ENCODE results near the gene TMEM256. TPM values are rescaled to one million over a fixed set of nuclear protein-coding genes. Genes with fewer than 3 reads are reported as not detected.

Gene TMEM256
- total and polyA plus RNA-seq, 2 donors = 109 to 152 TPM

- Histone ChIP-seq H3K27me3 (ENCODE audit: control insufficient read depth in 2 of 2, insufficient read depth in 1 of 2, low read length in 1 of 2) (peaks cover 0 to 8% of the 10 kb centered on the region in 2 donors), H3K9me3 (ENCODE audit: control insufficient read depth in 2 of 2, insufficient read depth in 1 of 2, low read length in 1 of 2) (peaks cover 0 to 2% of the 10 kb centered on the region in 2 donors), H3K27ac (ENCODE audit: low read depth in 1 of 2, low read length in 1 of 2) (peak overlapping the region; percentile 14 to 86), H3K36me3 (ENCODE audit: control insufficient read depth in 2 of 2, insufficient read depth in 2 of 2, low read length in 1 of 2) (peaks cover 3 to 8% of the 10 kb centered on the region in 2 donors), H3K4me3 (ENCODE audit: low read length in 2 of 2) (peak overlapping the region; percentile 64 to 74), H3K4me1 (ENCODE audit: control insufficient read depth in 2 of 2, insufficient read depth in 2 of 2, low read length in 2 of 2) (peaks cover 9 to 16% of the 10 kb centered on the region in 2 donors)
- 11% methylated on average over 48 of the region's 48 CpGs for WGBS
- peak in 4 of 9 donors; percentile 16 to 76 (median 58) for DNase-seq (ENCODE audit: low read depth in 6 of 9, low spot score in 9 of 9)
Measured at GRCh38 chr17:7393613-7394451, 10.1 kb downstream of the TMEM256 start.

GRCh38 chr17:7392696-7393612 lies 10.9 kb downstream of the TMEM256 start:
- H3K27ac ChIP-seq (ENCODE audit: low read depth in 1 of 2, low read length in 1 of 2) = peak overlapping the region in 1 of 2 donors; percentile 47

DNA sequence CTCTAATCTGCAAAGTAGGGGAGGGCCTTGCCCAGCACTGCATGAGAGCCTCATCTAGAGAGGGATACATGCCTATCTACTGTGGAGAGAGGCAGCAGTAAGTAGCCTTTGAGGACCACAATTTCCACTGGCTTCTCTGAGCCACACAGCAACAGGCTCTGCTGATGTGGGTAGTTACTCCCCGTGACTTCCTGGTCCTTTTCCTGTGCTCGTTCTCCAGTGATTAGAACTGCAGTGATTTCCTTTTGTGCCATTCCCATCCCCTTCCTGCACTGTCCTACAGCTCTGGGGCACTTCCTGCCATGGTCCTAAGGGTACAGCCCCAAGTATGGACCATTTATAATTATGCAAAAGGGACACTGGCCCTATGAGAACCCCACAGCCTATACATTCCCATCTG lies 12.6 kb downstream of the TMEM256 start:
- H3K4me1 ChIP-seq (ENCODE audit: control insufficient read depth in 2 of 2, insufficient read depth in 2 of 2, low read length in 2 of 2) = peaks cover 9 to 16% of the 10 kb centered on the region in 2 donors
- peaks cover 0 to 2% of the 10 kb centered on the region in 2 donors for H3K9me3 ChIP-seq (ENCODE audit: control insufficient read depth in 2 of 2, insufficient read depth in 1 of 2, low read length in 1 of 2)
- peaks cover 0 to 10% of the 10 kb centered on the region in 2 donors for H3K27me3 ChIP-seq (ENCODE audit: control insufficient read depth in 2 of 2, insufficient read depth in 1 of 2, low read length in 1 of 2)
- no peak overlapping the region for H3K27ac ChIP-seq (ENCODE audit: low read depth in 1 of 2, low read length in 1 of 2)
- DNase-seq (ENCODE audit: low read depth in 6 of 9, low spot score in 9 of 9) = no peak
- H3K4me3 ChIP-seq (ENCODE audit: low read length in 2 of 2) = no peak overlapping the region
- H3K36me3 ChIP-seq (ENCODE audit: control insufficient read depth in 2 of 2, insufficient read depth in 2 of 2, low read length in 1 of 2) = peaks cover 3 to 8% of the 10 kb centered on the region in 2 donors
- 68% methylated on average over 2 of the region's 2 CpGs for WGBS

More at GRCh38 chr17:7392696-7393612, 10.9 kb downstream of the TMEM256 start:
- WGBS = 92% methylated on average over 42 of the region's 42 CpGs
- peaks cover 0 to 8% of the 10 kb centered on the region in 2 donors for H3K27me3 ChIP-seq (ENCODE audit: control insufficient read depth in 2 of 2, insufficient read depth in 1 of 2, low read length in 1 of 2)
- H3K4me3 ChIP-seq (ENCODE audit: low read length in 2 of 2) = peak overlapping the region; percentile 64 to 74
- DNase-seq (ENCODE audit: low read depth in 6 of 9, low spot score in 9 of 9) = no peak
- H3K4me1 ChIP-seq (ENCODE audit: control insufficient read depth in 2 of 2, insufficient read depth in 2 of 2, low read length in 2 of 2) = peaks cover 9 to 16% of the 10 kb centered on the region in 2 donors
- H3K36me3 ChIP-seq (ENCODE audit: control insufficient read depth in 2 of 2, insufficient read depth in 2 of 2, low read length in 1 of 2) = peaks cover 3 to 8% of the 10 kb centered on the region in 2 donors
- H3K9me3 ChIP-seq (ENCODE audit: control insufficient read depth in 2 of 2, insufficient read depth in 1 of 2, low read length in 1 of 2) = peaks cover 0 to 2% of the 10 kb centered on the region in 2 donors

DNA sequence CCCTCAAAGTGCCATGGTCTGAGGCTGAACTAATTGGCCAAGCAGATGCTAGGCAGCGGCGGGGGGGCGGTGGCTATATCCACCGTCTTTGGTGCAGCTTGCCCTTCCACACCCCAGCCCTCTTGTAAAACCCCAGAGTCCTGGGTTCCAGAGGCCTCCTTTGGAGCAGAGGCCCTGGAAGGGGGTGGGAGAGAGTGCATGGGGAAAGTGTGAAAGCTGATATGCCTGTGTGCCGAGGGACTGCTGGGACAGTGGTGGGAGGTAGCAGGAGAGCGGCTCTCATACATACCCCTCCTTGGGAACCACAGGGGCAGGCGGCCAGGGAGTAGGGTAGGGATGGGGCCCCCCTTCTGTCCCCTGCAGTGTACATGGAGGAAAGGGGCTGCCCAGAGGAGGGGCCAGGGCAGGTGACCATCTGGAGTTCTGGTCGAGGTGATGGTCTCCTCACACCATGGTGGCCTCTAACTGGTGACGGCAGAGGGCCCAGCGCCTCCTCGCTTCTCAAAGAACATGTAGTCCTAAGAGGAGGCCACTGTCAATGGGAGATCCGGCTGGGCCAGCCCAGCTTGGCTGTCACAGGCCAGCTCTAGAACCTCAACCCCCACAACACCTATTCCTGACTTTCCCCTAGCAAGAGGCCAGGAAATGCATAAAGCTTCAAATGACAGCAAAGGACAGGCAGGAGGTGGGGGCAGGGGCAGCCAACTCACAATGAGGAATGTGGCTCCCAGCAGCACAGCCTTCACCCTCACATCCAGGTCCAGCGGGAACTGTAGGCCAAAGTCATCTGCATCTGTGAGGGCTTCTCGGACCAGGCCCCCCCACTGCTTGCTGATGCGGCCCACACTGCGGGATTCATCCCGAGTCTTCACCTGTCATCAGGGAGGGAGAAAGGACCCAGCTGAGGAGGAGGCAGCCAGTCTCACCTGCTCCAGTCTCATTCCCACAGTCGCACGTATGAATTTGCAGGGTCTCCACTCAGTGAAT lies 13.7 kb downstream of the TMEM256 start:
- Histone ChIP-seq H3K4me3 (ENCODE audit: low read length in 2 of 2) (no peak overlapping the region), H3K27ac (ENCODE audit: low read depth in 1 of 2, low read length in 1 of 2) (no peak overlapping the region), H3K36me3 (ENCODE audit: control insufficient read depth in 2 of 2, insufficient read depth in 2 of 2, low read length in 1 of 2) (peaks cover 3 to 8% of the 10 kb centered on the region in 2 donors), H3K4me1 (ENCODE audit: control insufficient read depth in 2 of 2, insufficient read depth in 2 of 2, low read length in 2 of 2) (peaks cover 9 to 16% of the 10 kb centered on the region in 2 donors), H3K9me3 (ENCODE audit: control insufficient read depth in 2 of 2, insufficient read depth in 1 of 2, low read length in 1 of 2) (peaks cover 0 to 2% of the 10 kb centered on the region in 2 donors), H3K27me3 (ENCODE audit: control insufficient read depth in 2 of 2, insufficient read depth in 1 of 2, low read length in 1 of 2) (peaks cover 0 to 13% of the 10 kb centered on the region in 2 donors)
- DNase-seq (ENCODE audit: low read depth in 6 of 9, low spot score in 9 of 9) = no peak
- WGBS = 93% methylated on average over 19 of the region's 19 CpGs

DNA sequence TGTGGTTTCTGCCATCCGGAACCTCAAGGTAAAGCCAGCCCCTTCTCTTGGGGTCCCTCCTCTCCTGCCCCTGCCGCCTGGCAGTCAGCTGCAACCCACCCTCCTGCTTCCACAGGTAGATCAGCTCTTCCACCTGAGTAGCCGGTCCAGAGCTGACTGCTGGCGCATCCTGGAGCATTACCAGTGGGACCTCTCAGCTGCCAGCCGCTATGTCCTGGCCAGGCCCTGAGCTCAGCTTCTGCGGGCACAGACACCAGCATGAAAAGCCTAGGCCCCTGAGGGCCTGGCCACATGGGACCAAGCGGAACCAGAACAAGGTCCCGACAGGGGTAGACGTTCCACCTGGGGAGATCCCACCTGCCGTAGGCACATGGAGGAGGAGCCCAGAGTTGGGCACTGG lies 15.0 kb downstream of the TMEM256 start:
- H3K27me3 ChIP-seq (ENCODE audit: control insufficient read depth in 2 of 2, insufficient read depth in 1 of 2, low read length in 1 of 2) = peaks cover 0 to 15% of the 10 kb centered on the region in 2 donors
- no peak overlapping the region for H3K27ac ChIP-seq (ENCODE audit: low read depth in 1 of 2, low read length in 1 of 2)
- H3K4me1 ChIP-seq (ENCODE audit: control insufficient read depth in 2 of 2, insufficient read depth in 2 of 2, low read length in 2 of 2) = peaks cover 6 to 16% of the 10 kb centered on the region in 2 donors
- peaks cover 3 to 8% of the 10 kb centered on the region in 2 donors for H3K36me3 ChIP-seq (ENCODE audit: control insufficient read depth in 2 of 2, insufficient read depth in 2 of 2, low read length in 1 of 2)
- peaks cover 0 to 1% of the 10 kb centered on the region in 2 donors for H3K9me3 ChIP-seq (ENCODE audit: control insufficient read depth in 2 of 2, insufficient read depth in 1 of 2, low read length in 1 of 2)
- no peak overlapping the region for H3K4me3 ChIP-seq (ENCODE audit: low read length in 2 of 2)
- WGBS = 98% methylated on average over 10 of the region's 10 CpGs
- no peak for DNase-seq (ENCODE audit: low read depth in 6 of 9, low spot score in 9 of 9)

GRCh38 chr17:7384489-7385081 lies 19.3 kb downstream of the TMEM256 start:
- H3K36me3 ChIP-seq (ENCODE audit: control insufficient read depth in 2 of 2, insufficient read depth in 2 of 2, low read length in 1 of 2) = no peaks in the 10 kb centered on the region
- H3K27ac ChIP-seq (ENCODE audit: low read depth in 1 of 2, low read length in 1 of 2) = peak overlapping the region in 1 of 2 donors; percentile 3
- H3K9me3 ChIP-seq (ENCODE audit: control insufficient read depth in 2 of 2, insufficient read depth in 1 of 2, low read length in 1 of 2) = peaks cover 0 to 6% of the 10 kb centered on the region in 2 donors
- no peak for DNase-seq (ENCODE audit: low read depth in 6 of 9, low spot score in 9 of 9)
- WGBS = 48% methylated on average over 23 of the region's 23 CpGs
- H3K4me1 ChIP-seq (ENCODE audit: control insufficient read depth in 2 of 2, insufficient read depth in 2 of 2, low read length in 2 of 2) = peaks cover 2 to 17% of the 10 kb centered on the region in 2 donors
- H3K4me3 ChIP-seq (ENCODE audit: low read length in 2 of 2) = peak overlapping the region; percentile 54 to 67
- peaks cover 34 to 57% of the 10 kb centered on the region in 2 donors for H3K27me3 ChIP-seq (ENCODE audit: control insufficient read depth in 2 of 2, insufficient read depth in 1 of 2, low read length in 1 of 2)

DNA sequence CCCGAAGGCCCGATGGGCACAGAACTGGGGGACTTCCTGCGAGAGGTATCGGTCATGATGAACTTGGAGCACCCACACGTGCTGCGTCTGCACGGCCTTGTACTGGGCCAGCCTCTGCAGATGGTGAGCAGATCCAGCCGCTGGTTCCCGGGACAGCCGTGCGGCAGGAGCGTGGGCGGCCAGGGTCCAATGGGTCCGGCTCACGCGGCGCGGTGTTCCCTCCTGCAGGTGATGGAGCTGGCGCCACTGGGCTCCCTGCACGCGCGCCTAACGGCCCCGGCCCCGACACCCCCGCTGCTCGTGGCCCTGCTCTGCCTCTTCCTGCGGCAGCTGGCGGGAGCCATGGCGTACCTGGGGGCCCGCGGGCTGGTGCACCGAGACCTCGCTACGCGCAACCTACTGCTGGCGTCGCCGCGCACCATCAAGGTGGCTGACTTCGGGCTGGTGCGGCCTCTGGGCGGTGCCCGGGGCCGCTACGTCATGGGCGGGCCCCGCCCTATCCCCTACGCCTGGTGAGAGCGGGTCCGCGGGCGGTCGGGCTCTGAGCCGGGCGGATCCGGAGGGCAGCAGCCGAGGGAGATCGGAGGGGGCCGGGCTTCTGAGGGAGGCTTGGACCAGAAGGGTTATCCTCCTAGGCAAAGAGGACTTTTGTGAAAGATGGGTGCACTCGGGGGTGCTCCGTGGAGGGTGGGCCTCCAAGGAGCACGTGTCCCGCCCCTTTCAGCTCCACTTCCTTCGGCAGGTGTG lies 20.0 kb downstream of the TMEM256 start:
- Histone ChIP-seq H3K4me1 (ENCODE audit: control insufficient read depth in 2 of 2, insufficient read depth in 2 of 2, low read length in 2 of 2) (peaks cover 2 to 17% of the 10 kb centered on the region in 2 donors), H3K36me3 (ENCODE audit: control insufficient read depth in 2 of 2, insufficient read depth in 2 of 2, low read length in 1 of 2) (no peaks in the 10 kb centered on the region), H3K9me3 (ENCODE audit: control insufficient read depth in 2 of 2, insufficient read depth in 1 of 2, low read length in 1 of 2) (peaks cover 0 to 6% of the 10 kb centered on the region in 2 donors), H3K27ac (ENCODE audit: low read depth in 1 of 2, low read length in 1 of 2) (peak overlapping the region in 1 of 2 donors; percentile 33), H3K27me3 (ENCODE audit: control insufficient read depth in 2 of 2, insufficient read depth in 1 of 2, low read length in 1 of 2) (peaks cover 34 to 64% of the 10 kb centered on the region in 2 donors), H3K4me3 (ENCODE audit: low read length in 2 of 2) (peak overlapping the region; percentile 54 to 67)
- peak in 7 of 9 donors; percentile 67 to 89 (median 71) for DNase-seq (ENCODE audit: low read depth in 6 of 9, low spot score in 9 of 9)
- WGBS = 10% methylated on average over 65 of the region's 65 CpGs
